ENCODE data around the gene EIF1.

The EIF1 gene

GRCh38 chr17:41735744-41736143 is 47.1 kb downstream of the EIF1 start:
- no peak for FAIRE-seq

GRCh38 chr17:41736983-41737679 is 48.4 kb downstream of the EIF1 start:
- DNase-seq (ENCODE audit: low spot score) (no peak), FAIRE-seq (no peak)

More at GRCh38 chr17:41735744-41736143, 47.1 kb downstream of the EIF1 start:
- DNase-seq (ENCODE audit: low spot score): no peak

GRCh38 chr17:41737680-41738023 is 49.0 kb downstream of the EIF1 start:
- FAIRE-seq (no peak), DNase-seq (ENCODE audit: low spot score) (peak; percentile 29)

GRCh38 chr17:41738077-41738800 is 49.6 kb downstream of the EIF1 start:
- DNase-seq (ENCODE audit: low spot score): peak; percentile 88
- peak; percentile 91 for FAIRE-seq

GRCh38 chr17:41738801-41739112 is 50.1 kb downstream of the EIF1 start:
- no peak for FAIRE-seq
- no peak for DNase-seq (ENCODE audit: low spot score)

GRCh38 chr17:41739661-41740352 is 51.1 kb downstream of the EIF1 start:
- FAIRE-seq (no peak), DNase-seq (ENCODE audit: low spot score) (peak; percentile 68)

- FAIRE-seq: no peak
Measured at GRCh38 chr17:41740506-41740905, 51.8 kb downstream of the EIF1 start.

GRCh38 chr17:41741709-41742108 is 53.0 kb downstream of the EIF1 start:
- FAIRE-seq (no peak), DNase-seq (ENCODE audit: low spot score) (no peak)

More at GRCh38 chr17:41740506-41740905, 51.8 kb downstream of the EIF1 start:
- no peak for DNase-seq (ENCODE audit: low spot score)

Data from urothelium cell line (cell line).